PC-9 (cell line): ENCODE results near the gene GSG1. TPM values are rescaled to one million over a fixed set of nuclear protein-coding genes. Genes with fewer than 3 reads are reported as not detected.

ENCODE experiments used
- BruUV-seq: library from RNA; stranded (reverse); fragments of 400-500 nt; replicated peaks from 2 replicates; lab custom pipeline; 2021; lab: Mats Ljungman, UMichigan
- CTCF ChIA-PET: fragments of 300-600 bp; sonication (Branson Sonifier 250); formaldehyde crosslinking; loops from one replicate; lab custom pipeline; 2022; ENCODE audit warnings: antibody characterized with exemption; lab: Charles Lee
- POLR2A ChIA-PET: fragments of 300-600 bp; sonication (Branson Sonifier 250); formaldehyde crosslinking; loops from one replicate; lab custom pipeline; 2022; ENCODE audit warnings: antibody characterized with exemption; ENCODE audit not compliant: unreplicated experiment; lab: Charles Lee
- DNase-seq, 2 experiments: peaks; one replicate each; pipeline versions ENCODE4 v3.0.0 to v3.0.0-alpha.2; 2015 to 2022; ENCODE audit warnings: mixed read lengths in 1 of 2
- H2AFZ ChIP-seq: fragments of 200-600 bp; sonication (generic); 2 replicates; pipeline ENCODE4 v1.8.1; 2017; ENCODE audit warnings: antibody characterized with exemption
- H3F3A ChIP-seq: fragments of 200-600 bp; sonication (generic); 2 replicates; pipeline ENCODE4 v1.8.1; 2017; ENCODE audit warnings: antibody characterized with exemption, mild to moderate bottlenecking, low read depth; ENCODE audit not compliant: insufficient read depth
- H3K27ac ChIP-seq: fragments of 200-600 bp; sonication (generic); 2 replicates; pipeline ENCODE4 v1.6.1; 2016; ENCODE audit warnings: mixed run types
- H3K27me3 ChIP-seq: fragments of 200-600 bp; sonication (generic); 2 replicates; pipeline ENCODE4 v1.6.1; 2016; ENCODE audit warnings: low read depth, mixed run types; ENCODE audit not compliant: insufficient read depth
- H3K36me3 ChIP-seq: fragments of 200-600 bp; sonication (generic); 2 replicates; pipeline ENCODE4 v1.6.1; 2016; ENCODE audit warnings: low read depth, mixed run types
- H3K4me1 ChIP-seq: fragments of 200-600 bp; sonication (generic); replicated peaks from 2 replicates; pipeline ENCODE4 v1.6.1; 2016; ENCODE audit warnings: mixed run types; ENCODE audit not compliant: insufficient read depth
- H3K4me2 ChIP-seq: fragments of 200-600 bp; sonication (generic); 2 replicates; pipeline ENCODE4 v1.6.1; 2017; ENCODE audit warnings: mixed run types
- H3K4me3 ChIP-seq: fragments of 200-600 bp; sonication (generic); 2 replicates; pipeline ENCODE4 v1.6.1; 2016; ENCODE audit warnings: mixed run types
- H3K79me2 ChIP-seq: fragments of 200-600 bp; sonication (generic); 2 replicates; pipeline ENCODE4 v1.6.1; 2017; ENCODE audit warnings: low read depth, mixed run types
- H3K9me2 ChIP-seq: fragments of 200-600 bp; sonication (generic); 2 replicates; pipeline ENCODE4 v1.8.1; 2017; ENCODE audit warnings: mild to moderate bottlenecking; ENCODE audit not compliant: insufficient read depth
- H3K9me3 ChIP-seq: fragments of 200-600 bp; sonication (generic); 2 replicates; pipeline ENCODE4 v1.8.1; 2016; ENCODE audit warnings: low read depth; ENCODE audit not compliant: insufficient read depth
- H4K20me1 ChIP-seq: fragments of 200-600 bp; sonication (generic); 2 replicates; pipeline ENCODE4 v1.8.1; 2017; ENCODE audit not compliant: insufficient read depth
- EZH2 ChIP-seq: fragments of 200-600 bp; sonication (generic); IDR thresholded peaks from 2 replicates; pipeline ENCODE4 v1.8.0; 2017; ENCODE audit warnings: antibody characterized with exemption, low read depth
- intact Hi-C: fragments of 100-400 bp; cut with micrococcal nuclease; formaldehyde crosslinking; loops from one replicate; pipeline ENCODE4 v1.10.0; 2022; ENCODE audit not compliant: unreplicated experiment
- total RNA-seq: library from RNA; stranded (reverse); gene quantifications from 2 replicates; pipeline ENCODE4 v1.2.3, GENCODE V29; 2021
- TF ChIP-seq, protein P1 (sequence below): fragments of 200-600 bp; sonication (generic); conservative IDR thresholded peaks from 2 replicates; pipeline ENCODE4 v1.6.1; 2017; ENCODE audit warnings: mixed run types, antibody characterized with exemption, mild to moderate bottlenecking, moderate library complexity

Gene GSG1
- total RNA-seq, 1 experiment from 2014 or later: 0.41 TPM

DNA sequence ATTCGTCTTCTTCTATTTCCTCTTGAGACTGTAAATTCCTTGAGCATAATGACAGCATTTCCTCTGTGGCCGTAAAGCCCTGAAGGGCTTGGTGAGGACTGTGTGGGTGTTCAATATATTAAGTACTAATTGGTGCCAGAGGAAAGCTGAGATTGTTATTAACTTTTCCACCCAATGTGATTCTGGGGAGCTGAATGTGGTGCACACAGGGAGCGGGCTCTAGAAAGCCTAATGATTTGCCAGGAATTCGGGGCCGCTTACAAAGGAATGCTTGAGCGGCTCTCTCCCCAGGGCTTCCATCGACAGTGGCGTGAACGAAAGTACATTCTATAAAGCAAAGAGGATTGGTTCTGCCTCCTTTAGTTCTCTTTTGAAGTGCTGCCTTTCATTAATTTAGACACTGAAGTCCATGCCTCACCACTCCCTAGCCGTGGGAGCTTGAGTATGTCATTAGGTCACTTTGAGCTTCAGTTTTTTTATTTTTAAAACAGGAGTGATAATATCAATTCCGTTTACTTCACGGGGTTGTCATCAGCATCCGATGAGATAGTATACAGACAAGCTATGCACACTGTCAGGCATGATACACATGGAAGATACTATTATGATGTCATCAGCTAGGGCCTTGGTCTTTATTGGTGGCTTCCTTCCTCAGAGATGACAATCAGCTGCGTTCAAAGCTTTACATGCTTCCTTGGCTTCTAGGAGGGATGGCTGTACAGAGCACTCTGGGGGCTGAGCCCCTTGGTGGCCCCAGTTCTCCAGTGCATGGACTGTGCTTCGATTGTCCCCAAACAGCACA is 11.0 kb upstream of the GSG1 start:
- no peak overlapping the region for H3K4me3 ChIP-seq
- peaks cover 9% of the 10 kb centered on the region for H3F3A ChIP-seq
- H3K27ac ChIP-seq: no peak overlapping the region
- no peaks in the 10 kb centered on the region for H3K9me2 ChIP-seq
- CTCF ChIA-PET: no interaction called here
- H3K9me3 ChIP-seq: 0 out of 2 replicates have a peak, but pooled peaks cover 3% of the 10 kb centered on the region
- H3K36me3 ChIP-seq: no peaks in the 10 kb centered on the region
- no peak for DNase-seq
- no peak for TF ChIP-seq EZH2
- TF ChIP-seq, protein P1, sequence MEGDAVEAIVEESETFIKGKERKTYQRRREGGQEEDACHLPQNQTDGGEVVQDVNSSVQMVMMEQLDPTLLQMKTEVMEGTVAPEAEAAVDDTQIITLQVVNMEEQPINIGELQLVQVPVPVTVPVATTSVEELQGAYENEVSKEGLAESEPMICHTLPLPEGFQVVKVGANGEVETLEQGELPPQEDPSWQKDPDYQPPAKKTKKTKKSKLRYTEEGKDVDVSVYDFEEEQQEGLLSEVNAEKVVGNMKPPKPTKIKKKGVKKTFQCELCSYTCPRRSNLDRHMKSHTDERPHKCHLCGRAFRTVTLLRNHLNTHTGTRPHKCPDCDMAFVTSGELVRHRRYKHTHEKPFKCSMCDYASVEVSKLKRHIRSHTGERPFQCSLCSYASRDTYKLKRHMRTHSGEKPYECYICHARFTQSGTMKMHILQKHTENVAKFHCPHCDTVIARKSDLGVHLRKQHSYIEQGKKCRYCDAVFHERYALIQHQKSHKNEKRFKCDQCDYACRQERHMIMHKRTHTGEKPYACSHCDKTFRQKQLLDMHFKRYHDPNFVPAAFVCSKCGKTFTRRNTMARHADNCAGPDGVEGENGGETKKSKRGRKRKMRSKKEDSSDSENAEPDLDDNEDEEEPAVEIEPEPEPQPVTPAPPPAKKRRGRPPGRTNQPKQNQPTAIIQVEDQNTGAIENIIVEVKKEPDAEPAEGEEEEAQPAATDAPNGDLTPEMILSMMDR: no peak
- no peaks in the 10 kb centered on the region for H3K27me3 ChIP-seq
- POLR2A ChIA-PET: interaction anchor here (0.5 kb wide), 1 partner anchor 102 kb away, joined by 3 read pairs; no protein-coding TSS in a partner anchor
- H2AFZ ChIP-seq: no peak overlapping the region
- no TSS peak for BruUV-seq
- H3K79me2 ChIP-seq: no peaks in the 10 kb centered on the region
- intact Hi-C loops: no loop called here
- H3K4me2 ChIP-seq: no peak overlapping the region
- peaks cover 15% of the 10 kb centered on the region for H3K4me1 ChIP-seq
- H4K20me1 ChIP-seq: no peaks in the 10 kb centered on the region

DNA sequence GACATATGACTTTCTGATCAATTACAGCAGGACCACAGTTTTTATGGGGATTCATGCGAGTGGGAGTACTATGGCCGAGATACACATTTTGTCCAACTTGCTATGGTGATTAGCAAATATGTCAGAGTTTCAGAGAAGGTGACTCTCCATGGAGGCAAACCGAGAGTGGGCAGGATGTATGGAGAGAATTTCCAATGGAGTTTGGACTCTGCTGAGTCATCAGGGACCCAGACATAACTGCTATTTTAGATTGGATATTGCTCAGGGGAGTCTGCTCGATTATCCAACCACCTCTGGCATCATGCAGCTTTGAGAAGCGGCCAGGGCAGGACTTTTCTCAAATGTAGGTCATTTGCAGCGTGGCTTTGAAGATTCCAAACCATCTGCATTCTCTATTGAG is 9.5 kb upstream of the GSG1 start:
- DNase-seq: no peak
- H3K36me3 ChIP-seq: no peaks in the 10 kb centered on the region
- CTCF ChIA-PET: no interaction called here
- TF ChIP-seq EZH2: no peak
- TF ChIP-seq, protein P1: no peak
- H3K27ac ChIP-seq: no peak overlapping the region
- H3K4me2 ChIP-seq: no peak overlapping the region
- POLR2A ChIA-PET: no interaction called here
- H3K9me2 ChIP-seq: no peaks in the 10 kb centered on the region
- H3K79me2 ChIP-seq: no peaks in the 10 kb centered on the region
- H3K9me3 ChIP-seq: peaks cover 8% of the 10 kb centered on the region; the same call in 1 of the 2 replicates
- no peaks in the 10 kb centered on the region for H3K27me3 ChIP-seq
- intact Hi-C loops: no loop called here
- BruUV-seq: no TSS peak
- H3K4me3 ChIP-seq: no peak overlapping the region
- no peak overlapping the region for H2AFZ ChIP-seq
- no peaks in the 10 kb centered on the region for H4K20me1 ChIP-seq
- H3K4me1 ChIP-seq: 0 out of 2 replicates have a peak, but pooled peaks cover under 1% of the 10 kb centered on the region
- H3F3A ChIP-seq: peaks cover 3% of the 10 kb centered on the region

DNA sequence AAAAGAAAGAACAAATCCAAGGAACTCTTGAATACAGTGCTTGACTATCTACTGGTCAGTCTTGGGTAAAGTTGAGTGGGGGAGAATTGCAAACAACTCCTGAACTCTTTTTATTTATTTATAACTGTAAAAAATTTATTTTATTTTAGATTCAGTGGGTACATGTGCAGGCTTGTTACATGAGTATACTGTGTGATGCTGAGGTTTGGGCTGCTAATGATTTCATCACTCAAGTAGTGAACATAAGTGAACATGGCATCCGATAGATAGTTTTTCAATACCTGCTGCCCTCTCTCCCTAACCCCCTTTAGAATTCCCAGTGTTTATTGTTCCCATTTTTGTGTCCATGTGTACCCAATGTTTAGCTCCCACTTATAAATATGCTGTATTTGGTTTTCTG is 3.2 kb upstream of the GSG1 start:
- CTCF ChIA-PET: no interaction called here
- H3K4me3 ChIP-seq: no peak overlapping the region
- BruUV-seq: no TSS peak
- no peaks in the 10 kb centered on the region for H3K79me2 ChIP-seq
- H3K9me2 ChIP-seq: no peaks in the 10 kb centered on the region
- no peak for DNase-seq
- POLR2A ChIA-PET: interaction anchor here (0.6 kb wide), 1 partner anchor 90 kb away, joined by 4 read pairs; no protein-coding TSS in a partner anchor
- H3K27ac ChIP-seq: no peak overlapping the region
- H4K20me1 ChIP-seq: no peaks in the 10 kb centered on the region
- intact Hi-C loops: no loop called here
- peaks cover 9% of the 10 kb centered on the region; the same call in 1 of the 2 replicates for H3K9me3 ChIP-seq
- no peak overlapping the region for H2AFZ ChIP-seq
- H3K27me3 ChIP-seq: no peaks in the 10 kb centered on the region
- H3K4me2 ChIP-seq: no peak overlapping the region
- TF ChIP-seq EZH2: no peak
- TF ChIP-seq, protein P1: no peak
- H3F3A ChIP-seq: peaks cover 19% of the 10 kb centered on the region
- H3K4me1 ChIP-seq: peaks cover 34% of the 10 kb centered on the region
- H3K36me3 ChIP-seq: no peaks in the 10 kb centered on the region
